ENCODE data around the gene SLC1A5. TPM values are rescaled to one million over a fixed set of nuclear protein-coding genes. Genes with fewer than 3 reads are reported as not detected.

SLC1A5 gene
- total and polyA plus RNA-seq, 2 donors (not counting 1 experiment from before 2014, with no cell fraction given): 107 to 281 TPM

GRCh38 chr19:46786236-46787039, 2.0 kb downstream of the SLC1A5 start:
- Histone ChIP-seq H3K4me1 (ENCODE audit: control insufficient read depth, extremely low read depth, insufficient read depth, low read length) (peaks cover 7% of the 10 kb centered on the region), H3K27me3 (ENCODE audit: control insufficient read depth, insufficient read depth, low read length) (no peaks in the 10 kb centered on the region), H3K36me3 (ENCODE audit: control insufficient read depth, insufficient read depth, low read length) (peaks cover 14% of the 10 kb centered on the region), H3K4me3 (replicated peaks in 1 of 4; ENCODE audit: control extremely low read depth in 1 of 4, insufficient read depth in 1 of 4, low read depth in 3 of 4, low read length in 4 of 4) (peak overlapping the region; percentile 82 to 99 (median 92)), H3K9me3 (ENCODE audit: control insufficient read depth, insufficient read depth, low read depth, low read length) (no peaks in the 10 kb centered on the region), H3K27ac (ENCODE audit: insufficient read depth, low read length) (peak overlapping the region; percentile 98), H2AFZ (ENCODE audit: low read length) (no peak overlapping the region), H3K79me2 (ENCODE audit: control insufficient read depth, insufficient read depth, low read length) (peaks cover 60% of the 10 kb centered on the region), H3K9ac (ENCODE audit: insufficient read depth, low read length) (peak overlapping the region; percentile 89), H4K20me1 (ENCODE audit: control insufficient read depth, extremely low read depth, insufficient read depth, low read length) (no peaks in the 10 kb centered on the region), H3K4me2 (ENCODE audit: extremely low read depth, insufficient read depth, low read length) (peak overlapping the region; percentile 86)
- peak; percentile 77 to 94 for DNase-seq (ENCODE audit: low read depth in 2 of 2)
- TF ChIP-seq EZH2 (IDR thresholded peaks at IDR 0.05; ENCODE audit: low read length, missing control alignments): no peak
- no peak for TF ChIP-seq CTCF (conservative IDR thresholded peaks at IDR 0.05 in 1 of 2, IDR thresholded peaks at IDR 0.05 in 1 of 2; ENCODE audit: low read depth in 1 of 2, low read length in 2 of 2)

GRCh38 chr19:46785980-46786235, 2.5 kb downstream of the SLC1A5 start:
- Histone ChIP-seq H3K27ac (ENCODE audit: insufficient read depth, low read length) (peak overlapping the region; percentile 98), H3K9ac (ENCODE audit: insufficient read depth, low read length) (peak overlapping the region; percentile 89), H3K79me2 (ENCODE audit: control insufficient read depth, insufficient read depth, low read length) (peaks cover 60% of the 10 kb centered on the region), H3K4me2 (ENCODE audit: extremely low read depth, insufficient read depth, low read length) (peak overlapping the region; percentile 86), H3K4me3 (replicated peaks in 1 of 4; ENCODE audit: control extremely low read depth in 1 of 4, insufficient read depth in 1 of 4, low read depth in 3 of 4, low read length in 4 of 4) (peak overlapping the region; percentile 82 to 99 (median 92)), H3K36me3 (ENCODE audit: control insufficient read depth, insufficient read depth, low read length) (peaks cover 14% of the 10 kb centered on the region), H3K9me3 (ENCODE audit: control insufficient read depth, insufficient read depth, low read depth, low read length) (no peaks in the 10 kb centered on the region), H3K27me3 (ENCODE audit: control insufficient read depth, insufficient read depth, low read length) (no peaks in the 10 kb centered on the region), H2AFZ (ENCODE audit: low read length) (no peak overlapping the region), H4K20me1 (ENCODE audit: control insufficient read depth, extremely low read depth, insufficient read depth, low read length) (no peaks in the 10 kb centered on the region), H3K4me1 (ENCODE audit: control insufficient read depth, extremely low read depth, insufficient read depth, low read length) (peaks cover 9% of the 10 kb centered on the region)
- no peak for DNase-seq (ENCODE audit: low read depth in 2 of 2)
- no peak for TF ChIP-seq EZH2 (IDR thresholded peaks at IDR 0.05; ENCODE audit: low read length, missing control alignments)
- no peak for TF ChIP-seq CTCF (conservative IDR thresholded peaks at IDR 0.05 in 1 of 2, IDR thresholded peaks at IDR 0.05 in 1 of 2; ENCODE audit: low read depth in 1 of 2, low read length in 2 of 2)

GRCh38 chr19:46785054-46785979, 3.1 kb downstream of the SLC1A5 start:
- Histone ChIP-seq H4K20me1 (ENCODE audit: control insufficient read depth, extremely low read depth, insufficient read depth, low read length) (no peaks in the 10 kb centered on the region), H3K4me2 (ENCODE audit: extremely low read depth, insufficient read depth, low read length) (peak overlapping the region; percentile 86), H3K4me1 (ENCODE audit: control insufficient read depth, extremely low read depth, insufficient read depth, low read length) (peaks cover 9% of the 10 kb centered on the region), H3K9ac (ENCODE audit: insufficient read depth, low read length) (no peak overlapping the region), H3K9me3 (ENCODE audit: control insufficient read depth, insufficient read depth, low read depth, low read length) (no peaks in the 10 kb centered on the region), H3K79me2 (ENCODE audit: control insufficient read depth, insufficient read depth, low read length) (peaks cover 60% of the 10 kb centered on the region), H2AFZ (ENCODE audit: low read length) (no peak overlapping the region), H3K27me3 (ENCODE audit: control insufficient read depth, insufficient read depth, low read length) (no peaks in the 10 kb centered on the region), H3K27ac (ENCODE audit: insufficient read depth, low read length) (peak overlapping the region; percentile 98), H3K36me3 (ENCODE audit: control insufficient read depth, insufficient read depth, low read length) (peaks cover 14% of the 10 kb centered on the region), H3K4me3 (replicated peaks in 1 of 4; ENCODE audit: control extremely low read depth in 1 of 4, insufficient read depth in 1 of 4, low read depth in 3 of 4, low read length in 4 of 4) (peak overlapping the region; percentile 82 to 99 (median 92))
- no peak for TF ChIP-seq CTCF (conservative IDR thresholded peaks at IDR 0.05 in 1 of 2, IDR thresholded peaks at IDR 0.05 in 1 of 2; ENCODE audit: low read depth in 1 of 2, low read length in 2 of 2)
- TF ChIP-seq EZH2 (IDR thresholded peaks at IDR 0.05; ENCODE audit: low read length, missing control alignments): no peak
- DNase-seq (ENCODE audit: low read depth in 2 of 2): peak in 1 of 2 donors; percentile 21
